22Rv1 (cell line): Measurements from ENCODE around the gene KLK8.

ENCODE experiments used
- ZFX ChIP-seq: fragments of 450-650 bp; IDR thresholded peaks from 2 replicates; pipeline ENCODE4 v1.6.1; 2017; ENCODE audit warnings: antibody characterized with exemption, borderline replicate concordance
- TF ChIP-seq, protein P1 (sequence below): fragments of 450-650 bp; IDR thresholded peaks from 2 replicates; pipeline ENCODE4 v1.5.1; 2017; ENCODE audit warnings: mild to moderate bottlenecking

DNA sequence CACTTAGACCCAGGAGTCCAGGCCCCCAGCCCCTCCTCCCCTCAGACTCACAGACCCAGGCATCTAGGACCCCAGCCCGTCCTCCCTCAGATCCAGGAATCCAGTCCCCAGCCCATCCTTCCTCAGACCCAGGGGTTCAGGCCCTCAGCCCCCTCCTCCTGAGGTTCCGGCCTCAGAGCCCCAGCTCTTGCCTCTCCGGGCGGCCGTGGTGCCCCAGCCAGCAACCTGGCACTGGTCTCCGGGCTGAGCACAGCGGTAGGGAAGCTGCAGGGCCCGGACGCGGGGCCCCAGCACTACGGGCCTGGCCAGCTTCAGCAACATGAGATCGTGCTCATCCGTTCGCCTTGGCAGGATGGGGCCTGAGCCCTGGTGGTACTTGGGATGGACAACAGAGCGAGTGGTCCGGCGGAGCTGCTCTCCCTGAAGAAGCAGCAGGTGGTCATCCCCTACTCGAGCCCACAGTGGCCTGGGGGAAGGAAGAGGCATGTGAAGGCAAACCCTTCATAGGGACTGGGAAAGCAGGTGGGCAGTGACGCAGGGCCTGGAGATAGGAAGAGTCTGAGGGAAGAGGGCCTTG, 14.4 kb upstream of the KLK8 start:
- TF ChIP-seq, protein P1, sequence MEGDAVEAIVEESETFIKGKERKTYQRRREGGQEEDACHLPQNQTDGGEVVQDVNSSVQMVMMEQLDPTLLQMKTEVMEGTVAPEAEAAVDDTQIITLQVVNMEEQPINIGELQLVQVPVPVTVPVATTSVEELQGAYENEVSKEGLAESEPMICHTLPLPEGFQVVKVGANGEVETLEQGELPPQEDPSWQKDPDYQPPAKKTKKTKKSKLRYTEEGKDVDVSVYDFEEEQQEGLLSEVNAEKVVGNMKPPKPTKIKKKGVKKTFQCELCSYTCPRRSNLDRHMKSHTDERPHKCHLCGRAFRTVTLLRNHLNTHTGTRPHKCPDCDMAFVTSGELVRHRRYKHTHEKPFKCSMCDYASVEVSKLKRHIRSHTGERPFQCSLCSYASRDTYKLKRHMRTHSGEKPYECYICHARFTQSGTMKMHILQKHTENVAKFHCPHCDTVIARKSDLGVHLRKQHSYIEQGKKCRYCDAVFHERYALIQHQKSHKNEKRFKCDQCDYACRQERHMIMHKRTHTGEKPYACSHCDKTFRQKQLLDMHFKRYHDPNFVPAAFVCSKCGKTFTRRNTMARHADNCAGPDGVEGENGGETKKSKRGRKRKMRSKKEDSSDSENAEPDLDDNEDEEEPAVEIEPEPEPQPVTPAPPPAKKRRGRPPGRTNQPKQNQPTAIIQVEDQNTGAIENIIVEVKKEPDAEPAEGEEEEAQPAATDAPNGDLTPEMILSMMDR: no peak
- no peak for TF ChIP-seq ZFX
